ENCODE results near the gene MYO18B.

DNA sequence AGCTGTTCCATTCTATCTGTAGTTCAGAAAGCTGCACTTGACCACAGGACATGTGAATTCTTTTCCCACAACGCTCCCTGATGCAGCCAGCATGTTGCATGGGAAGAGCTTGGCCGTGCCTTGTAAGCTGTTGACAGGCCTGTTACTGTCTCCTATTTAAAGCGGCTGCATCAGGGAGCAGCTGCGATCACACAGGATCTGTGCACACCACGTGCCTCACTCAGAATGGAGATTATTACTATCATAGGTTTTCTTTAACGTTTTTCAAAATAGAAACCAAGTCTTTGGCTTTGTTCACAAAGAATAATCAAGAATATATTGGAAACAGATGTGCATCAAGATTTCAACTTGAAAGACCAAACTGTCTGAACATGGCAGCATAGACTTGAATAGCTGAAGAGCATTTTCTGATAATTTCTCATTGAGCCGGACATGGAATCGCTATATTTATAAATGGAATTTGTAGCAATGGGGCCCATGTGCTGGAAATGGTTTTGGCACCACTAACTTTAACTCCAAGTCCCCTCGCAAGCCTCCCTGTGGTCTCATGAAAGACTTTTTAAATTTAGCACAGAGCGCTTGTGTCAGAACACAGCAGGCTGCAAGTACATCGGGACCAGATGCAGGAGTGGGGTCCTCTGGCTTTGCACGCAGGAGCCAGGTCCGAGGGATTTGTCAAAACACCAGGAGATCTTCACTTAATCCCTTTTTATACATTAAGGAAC is 40.8 kb upstream of the MYO18B start:
- no peak for TF ChIP-seq POLR2A (IDR thresholded peaks at IDR 0.05; ENCODE audit: borderline replicate concordance, extremely low read depth, insufficient read depth, insufficient read length)
- TF ChIP-seq, protein P1, sequence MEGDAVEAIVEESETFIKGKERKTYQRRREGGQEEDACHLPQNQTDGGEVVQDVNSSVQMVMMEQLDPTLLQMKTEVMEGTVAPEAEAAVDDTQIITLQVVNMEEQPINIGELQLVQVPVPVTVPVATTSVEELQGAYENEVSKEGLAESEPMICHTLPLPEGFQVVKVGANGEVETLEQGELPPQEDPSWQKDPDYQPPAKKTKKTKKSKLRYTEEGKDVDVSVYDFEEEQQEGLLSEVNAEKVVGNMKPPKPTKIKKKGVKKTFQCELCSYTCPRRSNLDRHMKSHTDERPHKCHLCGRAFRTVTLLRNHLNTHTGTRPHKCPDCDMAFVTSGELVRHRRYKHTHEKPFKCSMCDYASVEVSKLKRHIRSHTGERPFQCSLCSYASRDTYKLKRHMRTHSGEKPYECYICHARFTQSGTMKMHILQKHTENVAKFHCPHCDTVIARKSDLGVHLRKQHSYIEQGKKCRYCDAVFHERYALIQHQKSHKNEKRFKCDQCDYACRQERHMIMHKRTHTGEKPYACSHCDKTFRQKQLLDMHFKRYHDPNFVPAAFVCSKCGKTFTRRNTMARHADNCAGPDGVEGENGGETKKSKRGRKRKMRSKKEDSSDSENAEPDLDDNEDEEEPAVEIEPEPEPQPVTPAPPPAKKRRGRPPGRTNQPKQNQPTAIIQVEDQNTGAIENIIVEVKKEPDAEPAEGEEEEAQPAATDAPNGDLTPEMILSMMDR (IDR thresholded peaks at IDR 0.05 in 2 of 3, conservative IDR thresholded peaks at IDR 0.05 in 1 of 3; ENCODE audit: borderline replicate concordance in 1 of 3, insufficient read depth in 1 of 3, low read depth in 2 of 3, low read length in 2 of 3) = no peak
- no peak for TF ChIP-seq EZH2phosphoT487 (IDR thresholded peaks at IDR 0.05; ENCODE audit: borderline replicate concordance)
- TF ChIP-seq CEBPB (IDR thresholded peaks at IDR 0.05; ENCODE audit: low read depth) = no peak
- TF ChIP-seq EZH2 (IDR thresholded peaks at IDR 0.05) = no peak
- TF ChIP-seq, protein P2, sequence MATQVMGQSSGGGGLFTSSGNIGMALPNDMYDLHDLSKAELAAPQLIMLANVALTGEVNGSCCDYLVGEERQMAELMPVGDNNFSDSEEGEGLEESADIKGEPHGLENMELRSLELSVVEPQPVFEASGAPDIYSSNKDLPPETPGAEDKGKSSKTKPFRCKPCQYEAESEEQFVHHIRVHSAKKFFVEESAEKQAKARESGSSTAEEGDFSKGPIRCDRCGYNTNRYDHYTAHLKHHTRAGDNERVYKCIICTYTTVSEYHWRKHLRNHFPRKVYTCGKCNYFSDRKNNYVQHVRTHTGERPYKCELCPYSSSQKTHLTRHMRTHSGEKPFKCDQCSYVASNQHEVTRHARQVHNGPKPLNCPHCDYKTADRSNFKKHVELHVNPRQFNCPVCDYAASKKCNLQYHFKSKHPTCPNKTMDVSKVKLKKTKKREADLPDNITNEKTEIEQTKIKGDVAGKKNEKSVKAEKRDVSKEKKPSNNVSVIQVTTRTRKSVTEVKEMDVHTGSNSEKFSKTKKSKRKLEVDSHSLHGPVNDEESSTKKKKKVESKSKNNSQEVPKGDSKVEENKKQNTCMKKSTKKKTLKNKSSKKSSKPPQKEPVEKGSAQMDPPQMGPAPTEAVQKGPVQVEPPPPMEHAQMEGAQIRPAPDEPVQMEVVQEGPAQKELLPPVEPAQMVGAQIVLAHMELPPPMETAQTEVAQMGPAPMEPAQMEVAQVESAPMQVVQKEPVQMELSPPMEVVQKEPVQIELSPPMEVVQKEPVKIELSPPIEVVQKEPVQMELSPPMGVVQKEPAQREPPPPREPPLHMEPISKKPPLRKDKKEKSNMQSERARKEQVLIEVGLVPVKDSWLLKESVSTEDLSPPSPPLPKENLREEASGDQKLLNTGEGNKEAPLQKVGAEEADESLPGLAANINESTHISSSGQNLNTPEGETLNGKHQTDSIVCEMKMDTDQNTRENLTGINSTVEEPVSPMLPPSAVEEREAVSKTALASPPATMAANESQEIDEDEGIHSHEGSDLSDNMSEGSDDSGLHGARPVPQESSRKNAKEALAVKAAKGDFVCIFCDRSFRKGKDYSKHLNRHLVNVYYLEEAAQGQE (IDR thresholded peaks at IDR 0.05; ENCODE audit: low read depth) = no peak
- TF ChIP-seq SP1 (IDR thresholded peaks at IDR 0.05; ENCODE audit: low read depth) = no peak
- TF ChIP-seq, protein P3, sequence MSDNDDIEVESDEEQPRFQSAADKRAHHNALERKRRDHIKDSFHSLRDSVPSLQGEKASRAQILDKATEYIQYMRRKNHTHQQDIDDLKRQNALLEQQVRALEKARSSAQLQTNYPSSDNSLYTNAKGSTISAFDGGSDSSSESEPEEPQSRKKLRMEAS (IDR thresholded peaks at IDR 0.05) = no peak
- no peak for TF ChIP-seq POLR2AphosphoS5 (IDR thresholded peaks at IDR 0.05; ENCODE audit: low read depth, low read length)
